ENCODE data around the gene GJB3.

GRCh38 chr1:34785875-34786470 is 5.0 kb downstream of the GJB3 start:
- TF ChIP-seq SP1 (IDR thresholded peaks at IDR 0.05) (no peak), SP1 (CRISPR knock-in tag; IDR thresholded peaks at IDR 0.05) (no peak), SIN3A (IDR thresholded peaks at IDR 0.05; ENCODE audit: borderline replicate concordance, low read depth, low read length) (no peak), PHF21A (CRISPR knock-in tag; IDR thresholded peaks at IDR 0.05) (no peak), CTCF (CRISPR knock-in tag; IDR thresholded peaks at IDR 0.05) (no peak), ATF6 (CRISPR knock-in tag; conservative IDR thresholded peaks at IDR 0.05) (no peak), NPAS2 (CRISPR knock-in tag; IDR thresholded peaks at IDR 0.05; ENCODE audit: borderline replicate concordance) (no peak), KDM5A (IDR thresholded peaks at IDR 0.05; ENCODE audit: borderline replicate concordance, low read length) (no peak), SMARCE1 (IDR thresholded peaks at IDR 0.05; ENCODE audit: borderline replicate concordance) (no peak)
- TF ChIP-seq, protein P1, sequence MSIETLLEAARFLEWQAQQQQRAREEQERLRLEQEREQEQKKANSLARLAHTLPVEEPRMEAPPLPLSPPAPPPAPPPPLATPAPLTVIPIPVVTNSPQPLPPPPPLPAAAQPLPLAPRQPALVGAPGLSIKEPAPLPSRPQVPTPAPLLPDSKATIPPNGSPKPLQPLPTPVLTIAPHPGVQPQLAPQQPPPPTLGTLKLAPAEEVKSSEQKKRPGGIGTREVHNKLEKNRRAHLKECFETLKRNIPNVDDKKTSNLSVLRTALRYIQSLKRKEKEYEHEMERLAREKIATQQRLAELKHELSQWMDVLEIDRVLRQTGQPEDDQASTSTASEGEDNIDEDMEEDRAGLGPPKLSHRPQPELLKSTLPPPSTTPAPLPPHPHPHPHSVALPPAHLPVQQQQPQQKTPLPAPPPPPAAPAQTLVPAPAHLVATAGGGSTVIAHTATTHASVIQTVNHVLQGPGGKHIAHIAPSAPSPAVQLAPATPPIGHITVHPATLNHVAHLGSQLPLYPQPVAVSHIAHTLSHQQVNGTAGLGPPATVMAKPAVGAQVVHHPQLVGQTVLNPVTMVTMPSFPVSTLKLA (IDR thresholded peaks at IDR 0.05): no peak
- TF ChIP-seq, protein P2, sequence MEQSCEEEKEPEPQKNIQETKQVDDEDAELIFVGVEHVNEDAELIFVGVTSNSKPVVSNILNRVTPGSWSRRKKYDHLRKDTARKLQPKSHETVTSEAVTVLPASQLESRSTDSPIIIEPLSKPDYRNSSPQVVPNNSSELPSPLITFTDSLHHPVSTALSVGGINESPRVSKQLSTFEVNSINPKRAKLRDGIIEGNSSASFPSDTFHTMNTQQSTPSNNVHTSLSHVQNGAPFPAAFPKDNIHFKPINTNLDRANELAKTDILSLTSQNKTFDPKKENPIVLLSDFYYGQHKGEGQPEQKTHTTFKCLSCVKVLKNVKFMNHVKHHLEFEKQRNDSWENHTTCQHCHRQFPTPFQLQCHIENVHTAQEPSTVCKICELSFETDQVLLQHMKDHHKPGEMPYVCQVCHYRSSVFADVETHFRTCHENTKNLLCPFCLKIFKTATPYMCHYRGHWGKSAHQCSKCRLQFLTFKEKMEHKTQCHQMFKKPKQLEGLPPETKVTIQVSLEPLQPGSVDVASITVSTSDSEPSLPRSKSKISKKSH (CRISPR knock-in tag; IDR thresholded peaks at IDR 0.05; ENCODE audit: borderline replicate concordance): no peak
